Ascending aorta (tissue), 2 donors: ENCODE data around the gene CALN1. TPM values are rescaled to one million over a fixed set of nuclear protein-coding genes. Genes with fewer than 3 reads are reported as not detected.

Source experiments
- DNase-seq, 2 donors: peaks; one replicate each; pipeline ENCODE4 v3.0.0-alpha.2; 2019; ENCODE audit warnings: low spot score in 2 of 2
- H3K27ac ChIP-seq, 2 donors: fragments of 200-600 bp; sonication (generic); one replicate each; pipeline ENCODE4 v1.5.1; 2016 to 2017; ENCODE audit warnings: mild to moderate bottlenecking in 1 of 2
- H3K27me3 ChIP-seq: fragments of 200-600 bp; sonication (generic); one replicate; pipeline ENCODE4 v1.5.1; 2017
- H3K36me3 ChIP-seq, 2 donors: fragments of 200-600 bp; sonication (generic); one replicate each; pipeline ENCODE4 v1.5.1; 2016
- H3K4me1 ChIP-seq, 2 donors: fragments of 200-600 bp; sonication (generic); one replicate each; pipeline ENCODE4 v1.5.1; 2016 to 2017; ENCODE audit warnings: mild to moderate bottlenecking in 1 of 2
- H3K4me3 ChIP-seq, 2 donors: fragments of 200-600 bp; sonication (generic); one replicate each; pipeline ENCODE4 v1.5.1; 2016 to 2017; ENCODE audit warnings: mild to moderate bottlenecking in 1 of 2
- H3K9me3 ChIP-seq, 2 donors: fragments of 200-600 bp; sonication (generic); one replicate each; pipeline ENCODE4 v1.5.1; 2016
- CTCF ChIP-seq, 3 experiments: fragments of 200-600 bp in 2 of 3; fragments of 450-650 bp in 1 of 3; sonication (generic) in 2 of 3; IDR thresholded peaks; one replicate each; pipeline ENCODE4 v1.5.1; 2016 to 2019; ENCODE audit warnings: antibody characterized with exemption in 3 of 3, mild to moderate bottlenecking in 1 of 3, moderate library complexity in 1 of 3
- intact Hi-C: fragments of 100-400 bp; cut with DNase I; formaldehyde crosslinking; loops from one replicate; pipeline ENCODE4 v1.15.1; 2023
- total RNA-seq: library from RNA; depleted of rRNA; stranded (reverse); fragments of >200 nt; gene quantifications from one replicate; pipeline ENCODE4 v1.1.0, GENCODE V29; 2016

Gene CALN1
- total RNA-seq, 1 donor from 2014 or later: 1.2 TPM

GRCh38 chr7:72196176-72196575 lies 216.0 kb downstream of the CALN1 start:
- TF ChIP-seq CTCF (IDR thresholded peaks at IDR 0.05): no peak
- Histone ChIP-seq H3K27ac (no peak overlapping the region), H3K4me3 (no peak overlapping the region), H3K36me3 (no peaks in the 10 kb centered on the region), H3K27me3 (no peaks in the 10 kb centered on the region), H3K4me1 (no peaks in the 10 kb centered on the region), H3K9me3 (peaks cover 0 to 5% of the 10 kb centered on the region in 2 donors)
- no peak for DNase-seq
- intact Hi-C loops: no loop called here

GRCh38 chr7:72190919-72191318 lies 221.2 kb downstream of the CALN1 start:
- no peak for DNase-seq
- H3K4me3 ChIP-seq: no peak overlapping the region
- H3K27ac ChIP-seq: no peak overlapping the region
- no peaks in the 10 kb centered on the region for H3K4me1 ChIP-seq
- no peak for TF ChIP-seq CTCF (IDR thresholded peaks at IDR 0.05)
- H3K27me3 ChIP-seq: no peaks in the 10 kb centered on the region
- intact Hi-C loops: no loop called here
- no peaks in the 10 kb centered on the region for H3K36me3 ChIP-seq
- H3K9me3 ChIP-seq: peaks cover 0 to 5% of the 10 kb centered on the region in 2 donors

- intact Hi-C loops: no loop called here
- H3K4me1 ChIP-seq: no peaks in the 10 kb centered on the region
- no peak overlapping the region for H3K27ac ChIP-seq
- H3K9me3 ChIP-seq: peaks cover 0 to 5% of the 10 kb centered on the region in 2 donors
- no peak overlapping the region for H3K4me3 ChIP-seq
- H3K27me3 ChIP-seq: no peaks in the 10 kb centered on the region
- no peaks in the 10 kb centered on the region for H3K36me3 ChIP-seq
- no peak for TF ChIP-seq CTCF (IDR thresholded peaks at IDR 0.05)
- DNase-seq: no peak
These were observed 222.0 kb downstream of the CALN1 start for GRCh38 chr7:72190146-72190545.

GRCh38 chr7:72187179-72187578 lies 225.0 kb downstream of the CALN1 start:
- no peaks in the 10 kb centered on the region for H3K9me3 ChIP-seq

GRCh38 chr7:72183835-72184234 lies 228.3 kb downstream of the CALN1 start:
- no peaks in the 10 kb centered on the region for H3K9me3 ChIP-seq
- H3K4me1 ChIP-seq: no peaks in the 10 kb centered on the region
- H3K27me3 ChIP-seq: no peaks in the 10 kb centered on the region
- H3K27ac ChIP-seq: no peak overlapping the region
- no peak overlapping the region for H3K4me3 ChIP-seq
- TF ChIP-seq CTCF (IDR thresholded peaks at IDR 0.05): no peak
- DNase-seq: no peak
- no peaks in the 10 kb centered on the region for H3K36me3 ChIP-seq
- intact Hi-C loops: no loop called here

More at GRCh38 chr7:72187179-72187578, 225.0 kb downstream of the CALN1 start:
- Histone ChIP-seq H3K27me3 (no peaks in the 10 kb centered on the region), H3K4me1 (no peaks in the 10 kb centered on the region), H3K36me3 (no peaks in the 10 kb centered on the region), H3K27ac (no peak overlapping the region), H3K4me3 (no peak overlapping the region)
- DNase-seq: no peak
- TF ChIP-seq CTCF (IDR thresholded peaks at IDR 0.05): no peak
- intact Hi-C loops: no loop called here

- Histone ChIP-seq H3K36me3 (no peaks in the 10 kb centered on the region), H3K27ac (no peak overlapping the region), H3K4me3 (no peak overlapping the region), H3K4me1 (no peaks in the 10 kb centered on the region), H3K27me3 (no peaks in the 10 kb centered on the region), H3K9me3 (no peaks in the 10 kb centered on the region)
- intact Hi-C loops: no loop called here
- no peak for DNase-seq
- TF ChIP-seq CTCF (IDR thresholded peaks at IDR 0.05): no peak
These were observed 230.1 kb downstream of the CALN1 start for GRCh38 chr7:72182036-72182435.
